K562 (cell line): ENCODE measurements around the gene DYNC1H1. TPM values are rescaled to one million over a fixed set of nuclear protein-coding genes. Genes with fewer than 3 reads are reported as not detected.

Experiments used
- ATAC-seq: fragments of 200-7000 bp; cut with Tn5 transposase; 3 replicates; pipeline ENCODE4 v1.9.1; 2020; ENCODE audit warnings: moderate library complexity
- BruUV-seq: library from RNA; stranded (reverse); fragments of 400-500 nt; replicated peaks from 2 replicates; lab custom pipeline; 2021; lab: Mats Ljungman, UMichigan
- CTCF ChIA-PET: fragments of 300-600 bp; formaldehyde crosslinking; extraction: SDS; loops from one replicate; lab custom pipeline; 2021; ENCODE audit warnings: low intra/inter-chr PET ratio; lab: Yijun Ruan, JAX
- POLR2A ChIA-PET: fragments of 300-600, 350-650 bp; sonication (Branson Sonifier 250); formaldehyde crosslinking; extraction: SDS; loops from one replicate; lab custom pipeline; 2021; ENCODE audit warnings: antibody characterized with exemption, inconsistent platforms; lab: Yijun Ruan, JAX
- DNase-seq, 4 experiments: peaks; one replicate each; pipeline versions ENCODE4 v3.0.0 to v3.0.0-alpha.2; 2011 to 2018; ENCODE audit warnings: low spot score in 3 of 4, mixed read lengths in 3 of 4; ENCODE audit errors: extremely low read depth in 1 of 4
- FAIRE-seq: peaks from 2 replicates; lab custom pipeline; 2011; peaks lifted over from hg19 to GRCh38; lab: Jason Lieb, UNC
- H2AFZ ChIP-seq: 2 replicates; pipeline ENCODE4 v1.6.0; 2011; ENCODE audit warnings: low read depth, low read length, control low read depth, inconsistent platforms
- H3K27ac ChIP-seq: fragments of 200-600 bp; 3 replicates; pipeline ENCODE4 v1.8.0; 2011; ENCODE audit warnings: low read depth, mild to moderate bottlenecking, control low read depth, inconsistent platforms, low read length, moderate library complexity, mixed read lengths; ENCODE audit errors: extremely low read depth
- H3K27me3 ChIP-seq, 2 experiments: fragments of 300-600 bp in 1 of 2; 2 replicates in 1 of 2; 3 replicates in 1 of 2; pipeline versions ENCODE4 v1.6.0 to v1.8.0; 2011; ENCODE audit warnings: inconsistent platforms in 2 of 2, low read length in 2 of 2, mild to moderate bottlenecking in 1 of 2, mixed read lengths in 1 of 2, moderate library complexity in 1 of 2; ENCODE audit not compliant: control insufficient read depth in 2 of 2, insufficient read depth in 2 of 2
- H3K36me3 ChIP-seq: fragments of 300-600 bp; 3 replicates; pipeline ENCODE4 v1.8.0; 2011; ENCODE audit warnings: mild to moderate bottlenecking, low read length, inconsistent platforms; ENCODE audit not compliant: control insufficient read depth, insufficient read depth
- H3K4me1 ChIP-seq, 2 experiments: fragments of 200-600 bp in 1 of 2; replicated peaks in 1 of 2; 2 replicates in 1 of 2; 3 replicates in 1 of 2; pipeline versions ENCODE4 v1.5.1 to v1.8.0; 2011; ENCODE audit warnings: inconsistent platforms in 2 of 2, low read length in 2 of 2, mild to moderate bottlenecking in 1 of 2, mixed read lengths in 1 of 2, moderate library complexity in 1 of 2; ENCODE audit not compliant: control insufficient read depth in 2 of 2, insufficient read depth in 2 of 2
- H3K4me2 ChIP-seq: 2 replicates; pipeline ENCODE4 v1.6.1; 2011; ENCODE audit warnings: low read length, control low read depth, inconsistent platforms, mixed read lengths; ENCODE audit not compliant: insufficient read depth
- H3K4me3 ChIP-seq: fragments of 200-600 bp; sonication (generic), shearing (Covaris generic); 2 replicates; pipeline ENCODE4 v1.5.1; 2016; ENCODE audit warnings: control low read depth, inconsistent platforms
- H3K79me2 ChIP-seq: fragments of 200-600 bp; 3 replicates; pipeline ENCODE4 v1.8.0; 2011; ENCODE audit warnings: low read length, inconsistent platforms; ENCODE audit not compliant: control insufficient read depth, insufficient read depth
- H3K9ac ChIP-seq, 2 experiments: 2 replicates each; pipeline versions ENCODE4 v1.6.0 to v1.6.1; 2011; ENCODE audit warnings: low read depth in 2 of 2, low read length in 2 of 2, control low read depth in 1 of 2, inconsistent platforms in 1 of 2, mild to moderate bottlenecking in 1 of 2, mixed read lengths in 1 of 2; ENCODE audit not compliant: insufficient read depth in 1 of 2
- H3K9me1 ChIP-seq: one replicate; pipeline ENCODE4 v1.6.0; 2011; ENCODE audit warnings: inconsistent platforms, mild to moderate bottlenecking, low read length, moderate library complexity; ENCODE audit not compliant: control insufficient read depth, insufficient read depth
- H3K9me3 ChIP-seq: replicated peaks from 2 replicates; pipeline ENCODE4 v1.5.1; 2011; ENCODE audit warnings: low read depth, low read length, inconsistent platforms; ENCODE audit not compliant: control insufficient read depth, insufficient read depth
- H4K20me1 ChIP-seq: replicated peaks from 2 replicates; pipeline ENCODE4 v1.6.1; 2011; ENCODE audit warnings: low read length, inconsistent platforms, mixed read lengths; ENCODE audit not compliant: control insufficient read depth, insufficient read depth
- ELK3 ChIP-seq: fragments of 450-650 bp; formaldehyde crosslinking; IDR thresholded peaks from 2 replicates; pipeline ENCODE4 v1.4.0; 2020; ENCODE audit warnings: mild to moderate bottlenecking
- HIVEP1 ChIP-seq: fragments of 250-450 bp; sonication (Bioruptor Pico); IDR thresholded peaks from 2 replicates; pipeline ENCODE4 v1.4.0; 2020; ENCODE audit warnings: mild to moderate bottlenecking
- KLF13 ChIP-seq: fragments of 450-650 bp; IDR thresholded peaks from 2 replicates; pipeline ENCODE4 v1.6.1; 2016; ENCODE audit warnings: missing genetic modification characterization, low read depth, mild to moderate bottlenecking, missing compliant biosample characterization, moderate library complexity, borderline replicate concordance
- ZNF444 ChIP-seq: fragments of 250-450 bp; sonication (Bioruptor Pico); IDR thresholded peaks from 2 replicates; pipeline ENCODE4 v1.4.0; 2020; ENCODE audit warnings: mild to moderate bottlenecking, moderate library complexity
- WGBS: fragments of 100-300 bp; shearing (Covaris generic); methylation state at CpG from one replicate; pipeline ENCODE4 v1.1.6; 2016; ENCODE audit warnings: low coverage, mixed read lengths; ENCODE audit not compliant: insufficient coverage; ENCODE audit errors: missing lambda C conversion rate; 5-methylcytosine and 5-hydroxymethylcytosine counted together
- in situ Hi-C: fragments of 300-500 bp; cut with MboI; formaldehyde crosslinking; loops from 4 replicates; pipeline ENCODE4 v1.15.0; 2018; ENCODE audit warnings: inconsistent platforms, mixed read lengths
- intact Hi-C: fragments of 100-400 bp; cut with micrococcal nuclease; formaldehyde crosslinking; loops from 2 replicates; pipeline ENCODE4 v1.14.2; 2022
- polyA plus RNA-seq, 8 experiments: library from polyadenylated mRNA; depleted of rRNA in 4 of 8; stranded (reverse) in 5 of 8; unstranded in 3 of 8; fragments of >200 nt; fragmentation: Nextera tagmentation in 2 of 8; fragmentation: Illumina TruSeq in 1 of 8; extraction: Ambion mirVana in 2 of 8; extraction: Trizol in 1 of 8; gene quantifications; 2 replicates each; pipeline versions ENCODE4 v1.2.1 to v1.2.3, GENCODE V29; 2011 to 2014; ENCODE audit warnings: inconsistent platforms in 1 of 8, missing spikeins in 1 of 8
- total RNA-seq, 7 experiments: library from RNA; depleted of rRNA in 6 of 7; stranded (reverse); fragments of >200 nt in 6 of 7; fragmentation: Illumina TruSeq in 2 of 7; extraction: Trizol in 2 of 7; gene quantifications; 2 replicates each; pipeline versions ENCODE4 v1.2.1 to v1.2.3, GENCODE V29; 2011 to 2021; ENCODE audit warnings: low replicate concordance in 1 of 7
- TF ChIP-seq, protein P1 (sequence below), 2 experiments: fragments of 450-650 bp; IDR thresholded peaks; 2 replicates each; pipeline ENCODE4 v1.6.1; 2018; ENCODE audit warnings: mild to moderate bottlenecking in 2 of 2, low read depth in 1 of 2; ENCODE audit not compliant: partially characterized antibody in 2 of 2

The DYNC1H1 gene
- total and polyA plus RNA-seq, 9 of the 15 experiments (the other 6 are each of a cell fraction or from before 2014, with no cell fraction given), result 31.9 to 335 (median 115) TPM

GRCh38 chr14:102029956-102030355 is 65.6 kb downstream of the DYNC1H1 start (continued):
- TF ChIP-seq, protein P1, sequence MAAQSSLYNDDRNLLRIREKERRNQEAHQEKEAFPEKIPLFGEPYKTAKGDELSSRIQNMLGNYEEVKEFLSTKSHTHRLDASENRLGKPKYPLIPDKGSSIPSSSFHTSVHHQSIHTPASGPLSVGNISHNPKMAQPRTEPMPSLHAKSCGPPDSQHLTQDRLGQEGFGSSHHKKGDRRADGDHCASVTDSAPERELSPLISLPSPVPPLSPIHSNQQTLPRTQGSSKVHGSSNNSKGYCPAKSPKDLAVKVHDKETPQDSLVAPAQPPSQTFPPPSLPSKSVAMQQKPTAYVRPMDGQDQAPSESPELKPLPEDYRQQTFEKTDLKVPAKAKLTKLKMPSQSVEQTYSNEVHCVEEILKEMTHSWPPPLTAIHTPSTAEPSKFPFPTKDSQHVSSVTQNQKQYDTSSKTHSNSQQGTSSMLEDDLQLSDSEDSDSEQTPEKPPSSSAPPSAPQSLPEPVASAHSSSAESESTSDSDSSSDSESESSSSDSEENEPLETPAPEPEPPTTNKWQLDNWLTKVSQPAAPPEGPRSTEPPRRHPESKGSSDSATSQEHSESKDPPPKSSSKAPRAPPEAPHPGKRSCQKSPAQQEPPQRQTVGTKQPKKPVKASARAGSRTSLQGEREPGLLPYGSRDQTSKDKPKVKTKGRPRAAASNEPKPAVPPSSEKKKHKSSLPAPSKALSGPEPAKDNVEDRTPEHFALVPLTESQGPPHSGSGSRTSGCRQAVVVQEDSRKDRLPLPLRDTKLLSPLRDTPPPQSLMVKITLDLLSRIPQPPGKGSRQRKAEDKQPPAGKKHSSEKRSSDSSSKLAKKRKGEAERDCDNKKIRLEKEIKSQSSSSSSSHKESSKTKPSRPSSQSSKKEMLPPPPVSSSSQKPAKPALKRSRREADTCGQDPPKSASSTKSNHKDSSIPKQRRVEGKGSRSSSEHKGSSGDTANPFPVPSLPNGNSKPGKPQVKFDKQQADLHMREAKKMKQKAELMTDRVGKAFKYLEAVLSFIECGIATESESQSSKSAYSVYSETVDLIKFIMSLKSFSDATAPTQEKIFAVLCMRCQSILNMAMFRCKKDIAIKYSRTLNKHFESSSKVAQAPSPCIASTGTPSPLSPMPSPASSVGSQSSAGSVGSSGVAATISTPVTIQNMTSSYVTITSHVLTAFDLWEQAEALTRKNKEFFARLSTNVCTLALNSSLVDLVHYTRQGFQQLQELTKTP (IDR thresholded peaks at IDR 0.05; ENCODE audit: low read depth in 1 of 2, partially characterized antibody in 2 of 2), result no peak
- TF ChIP-seq ELK3, result no peak
- TF ChIP-seq HIVEP1 (CRISPR knock-in tag), result no peak
- TF ChIP-seq KLF13 (tag), result no peak

DNA sequence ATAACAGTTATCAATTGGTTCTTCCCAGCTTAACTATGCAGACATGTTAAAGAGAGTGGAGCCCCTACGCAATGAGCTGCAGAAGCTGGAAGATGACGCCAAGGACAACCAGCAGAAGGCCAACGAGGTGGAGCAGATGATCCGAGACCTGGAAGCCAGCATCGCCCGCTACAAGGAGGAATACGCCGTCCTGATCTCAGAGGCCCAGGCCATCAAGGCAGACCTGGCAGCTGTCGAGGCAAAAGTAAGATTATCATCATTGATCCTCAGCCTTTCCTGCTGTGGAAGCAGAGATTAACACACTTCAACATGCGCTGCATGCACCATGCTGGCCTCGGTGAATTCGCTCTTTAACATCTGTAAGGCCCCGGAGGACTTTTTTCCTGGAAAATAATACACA is 68.9 kb downstream of the DYNC1H1 start:
- Histone ChIP-seq H3K4me1 (no peaks in the 10 kb centered on the region), H3K36me3 (peaks cover 89% of the 10 kb centered on the region), H3K79me2 (no peaks in the 10 kb centered on the region), H3K9me3 (no peaks in the 10 kb centered on the region), H3K9ac (no peak overlapping the region), H2AFZ (no peak overlapping the region), H3K9me1 (no peaks in the 10 kb centered on the region), H4K20me1 (no peaks in the 10 kb centered on the region), H3K27ac (no peak overlapping the region), H3K27me3 (no peaks in the 10 kb centered on the region), H3K4me2 (no peak overlapping the region), H3K4me3 (no peak overlapping the region)
- ChIA-PET CTCF (no interaction called here), POLR2A (interaction anchor here (1.6 kb wide), 1 partner anchor 9 kb away, joined by 5 read pairs; no protein-coding TSS in a partner anchor)
- intact Hi-C loops (no loop called here), in situ Hi-C loops (no loop called here)
- BruUV-seq, result no TSS peak
- TF ChIP-seq ZNF444 (CRISPR knock-in tag), result no peak
- 88% methylated on average over 13 of the region's 13 CpGs for WGBS
- no peak for DNase-seq
- FAIRE-seq, result no peak
- ATAC-seq, result no peak
